ENCODE data around the gene CLTB. TPM values are rescaled to one million over a fixed set of nuclear protein-coding genes. Genes with fewer than 3 reads are reported as not detected.

The CLTB gene
- total RNA-seq, 2 donors from 2014 or later: 39.6 to 57.3 TPM

- intact Hi-C loops (cut with DNase I): no loop called here
- ATAC-seq (no peak), DNase-seq (no peak)
- Histone ChIP-seq H3K27ac (no peak overlapping the region), H3K36me3 (replicated peaks in 1 of 2; ENCODE audit: insufficient read depth in 1 of 2, low read depth in 2 of 2) (peaks cover 0 to 15% of the 10 kb centered on the region in 2 donors), H3K4me1 (peaks cover 29% of the 10 kb centered on the region), H3K4me3 (no peak overlapping the region), H3K27me3 (no peaks in the 10 kb centered on the region), H3K9me3 (no peaks in the 10 kb centered on the region)
- 88 to 93% methylated on average over 1 of the region's 1 CpG for WGBS, 2 donors
- TF ChIP-seq CTCF (IDR thresholded peaks at IDR 0.05) (no peak), POLR2A (IDR thresholded peaks at IDR 0.05) (no peak)
Measured at GRCh38 chr5:176386491-176386890, 29.8 kb downstream of the CLTB start.

GRCh38 chr5:176384991-176385390 is 31.3 kb downstream of the CLTB start:
- 88 to 92% methylated on average over 12 of the region's 12 CpGs for WGBS, 2 donors
- Histone ChIP-seq H3K4me1 (peaks cover 23% of the 10 kb centered on the region), H3K36me3 (replicated peaks in 1 of 2; ENCODE audit: insufficient read depth in 1 of 2, low read depth in 2 of 2) (peaks cover 0 to 15% of the 10 kb centered on the region in 2 donors), H3K4me3 (no peak overlapping the region), H3K27ac (no peak overlapping the region), H3K27me3 (no peaks in the 10 kb centered on the region), H3K9me3 (no peaks in the 10 kb centered on the region)
- ATAC-seq: no peak
- intact Hi-C loops (cut with DNase I): no loop called here
- no peak for TF ChIP-seq POLR2A (IDR thresholded peaks at IDR 0.05)
- TF ChIP-seq CTCF (IDR thresholded peaks at IDR 0.05): no peak
- no peak for DNase-seq

GRCh38 chr5:176384366-176384930 is 31.9 kb downstream of the CLTB start:
- TF ChIP-seq CTCF (IDR thresholded peaks at IDR 0.05) (no peak), POLR2A (IDR thresholded peaks at IDR 0.05) (no peak)
- H3K27me3 ChIP-seq: no peaks in the 10 kb centered on the region
- peaks cover 0 to 15% of the 10 kb centered on the region in 2 donors for H3K36me3 ChIP-seq (replicated peaks in 1 of 2; ENCODE audit: insufficient read depth in 1 of 2, low read depth in 2 of 2)
- DNase-seq (no peak), ATAC-seq (no peak)
- H3K4me1 ChIP-seq: peaks cover 18% of the 10 kb centered on the region
- H3K9me3 ChIP-seq: no peaks in the 10 kb centered on the region
- intact Hi-C loops (cut with DNase I): no loop called here
- WGBS, 2 donors: 92 to 100% methylated on average over 3 to 8 of the region's 8 CpGs
- no peak overlapping the region for H3K4me3 ChIP-seq
- H3K27ac ChIP-seq: no peak overlapping the region

- TF ChIP-seq POLR2A (IDR thresholded peaks at IDR 0.05) (no peak), CTCF (IDR thresholded peaks at IDR 0.05) (no peak)
- DNase-seq (no peak), ATAC-seq (no peak)
- Histone ChIP-seq H3K9me3 (no peaks in the 10 kb centered on the region), H3K36me3 (replicated peaks in 1 of 2; ENCODE audit: insufficient read depth in 1 of 2, low read depth in 2 of 2) (peaks cover 0 to 15% of the 10 kb centered on the region in 2 donors), H3K4me1 (peaks cover 17% of the 10 kb centered on the region), H3K27ac (no peak overlapping the region), H3K4me3 (no peak overlapping the region), H3K27me3 (no peaks in the 10 kb centered on the region)
- intact Hi-C loops (cut with DNase I): no loop called here
- 80% methylated on average over 9 of the region's 9 CpGs for WGBS, 2 donors
Measured at GRCh38 chr5:176383961-176384360, 32.4 kb downstream of the CLTB start.

- TF ChIP-seq POLR2A (IDR thresholded peaks at IDR 0.05): no peak
- no peak for TF ChIP-seq CTCF (IDR thresholded peaks at IDR 0.05)
- ATAC-seq (no peak), DNase-seq (no peak)
- Histone ChIP-seq H3K27me3 (no peaks in the 10 kb centered on the region), H3K4me1 (peaks cover 17% of the 10 kb centered on the region), H3K4me3 (no peak overlapping the region), H3K27ac (no peak overlapping the region), H3K36me3 (replicated peaks in 1 of 2; ENCODE audit: insufficient read depth in 1 of 2, low read depth in 2 of 2) (peaks cover 0 to 15% of the 10 kb centered on the region in 2 donors), H3K9me3 (no peaks in the 10 kb centered on the region)
- 94 to 95% methylated on average over 9 to 15 of the region's 15 CpGs for WGBS, 2 donors
- intact Hi-C loops (cut with DNase I): no loop called here
Measured at GRCh38 chr5:176383248-176383905, 33.0 kb downstream of the CLTB start.

All from body of pancreas (tissue), 4 donors.